WERI-Rb-1 (cell line): ENCODE data around the gene GFRA1.

ENCODE experiments used
- DNase-seq: peaks from one replicate; pipeline ENCODE4 v3.0.0-alpha.2; 2020
- H3K27ac ChIP-seq: fragments of 250-450 bp; sonication (Bioruptor Pico); 2 replicates; pipeline ENCODE4 v1.5.1; 2020; ENCODE audit warnings: mild to moderate bottlenecking, moderate library complexity
- H3K27me3 ChIP-seq: fragments of 250-450 bp; sonication (Bioruptor Pico); 2 replicates; pipeline ENCODE4 v1.5.1; 2021; ENCODE audit warnings: mild to moderate bottlenecking, low read depth, moderate library complexity; ENCODE audit not compliant: insufficient read depth, severe bottlenecking
- H3K36me3 ChIP-seq: fragments of 250-450 bp; sonication (Bioruptor Pico); 2 replicates; pipeline ENCODE4 v1.5.1; 2020; ENCODE audit warnings: mild to moderate bottlenecking, moderate library complexity
- H3K4me3 ChIP-seq: 2 replicates; pipeline ENCODE4 v1.5.1; 2011; ENCODE audit warnings: low read depth, mild to moderate bottlenecking, control low read depth, low read length
- H3K9me3 ChIP-seq: fragments of 250-450 bp; sonication (Bioruptor Pico); 2 replicates; pipeline ENCODE4 v1.5.1; 2021; ENCODE audit warnings: mild to moderate bottlenecking, moderate library complexity; ENCODE audit not compliant: severe bottlenecking
- CTCF ChIP-seq: IDR thresholded peaks from 2 replicates; pipeline ENCODE4 v1.5.1; 2011; ENCODE audit warnings: low read depth, mild to moderate bottlenecking, control low read depth, inconsistent platforms, low read length

The GFRA1 gene

GRCh38 chr10:116073510-116073909, 199.5 kb downstream of the GFRA1 start:
- TF ChIP-seq CTCF = no peak
- H3K27me3 ChIP-seq = no peaks in the 10 kb centered on the region
- DNase-seq = no peak
- no peaks in the 10 kb centered on the region for H3K36me3 ChIP-seq
- no peaks in the 10 kb centered on the region for H3K9me3 ChIP-seq
- no peak overlapping the region for H3K4me3 ChIP-seq
- no peak overlapping the region for H3K27ac ChIP-seq

- no peak overlapping the region for H3K27ac ChIP-seq
- H3K36me3 ChIP-seq = no peaks in the 10 kb centered on the region
- no peak for DNase-seq
- H3K9me3 ChIP-seq = no peaks in the 10 kb centered on the region
- H3K4me3 ChIP-seq = no peak overlapping the region
- no peak for TF ChIP-seq CTCF
- no peaks in the 10 kb centered on the region for H3K27me3 ChIP-seq
Measured at GRCh38 chr10:116073001-116073400, 200.0 kb downstream of the GFRA1 start.

GRCh38 chr10:116071453-116072148, 201.4 kb downstream of the GFRA1 start:
- Histone ChIP-seq H3K36me3 (no peaks in the 10 kb centered on the region), H3K4me3 (no peak overlapping the region), H3K27ac (no peak overlapping the region), H3K27me3 (no peaks in the 10 kb centered on the region), H3K9me3 (no peaks in the 10 kb centered on the region)
- no peak for TF ChIP-seq CTCF
- no peak for DNase-seq

- no peaks in the 10 kb centered on the region for H3K36me3 ChIP-seq
- H3K4me3 ChIP-seq = no peak overlapping the region
- H3K9me3 ChIP-seq = no peaks in the 10 kb centered on the region
- no peaks in the 10 kb centered on the region for H3K27me3 ChIP-seq
- no peak for TF ChIP-seq CTCF
- H3K27ac ChIP-seq = no peak overlapping the region
- DNase-seq = no peak
Measured at GRCh38 chr10:116070743-116071320, 202.2 kb downstream of the GFRA1 start.

DNA sequence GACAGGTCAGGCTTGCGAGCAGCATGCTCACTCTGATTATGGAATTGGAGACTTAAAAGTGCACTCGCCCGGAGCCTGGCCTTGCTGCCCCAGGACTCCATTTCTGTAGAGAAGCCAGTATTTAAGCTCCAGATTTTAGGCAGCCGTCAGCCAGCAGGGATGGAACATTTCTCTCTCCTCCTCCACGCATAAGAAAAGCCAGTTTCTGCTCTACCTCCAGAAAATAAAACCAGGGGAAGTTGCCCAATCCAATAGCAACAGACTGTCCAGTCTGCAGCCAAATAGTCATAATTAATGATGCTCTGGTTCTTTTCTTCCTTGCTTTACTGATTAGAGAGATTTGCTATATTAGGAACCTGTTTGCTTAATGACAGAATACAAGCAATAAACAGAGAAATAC, 203.2 kb downstream of the GFRA1 start:
- no peaks in the 10 kb centered on the region for H3K9me3 ChIP-seq
- H3K27me3 ChIP-seq = no peaks in the 10 kb centered on the region
- no peak for DNase-seq
- H3K27ac ChIP-seq = no peak overlapping the region
- H3K4me3 ChIP-seq = no peak overlapping the region
- H3K36me3 ChIP-seq = no peaks in the 10 kb centered on the region
- no peak for TF ChIP-seq CTCF

DNA sequence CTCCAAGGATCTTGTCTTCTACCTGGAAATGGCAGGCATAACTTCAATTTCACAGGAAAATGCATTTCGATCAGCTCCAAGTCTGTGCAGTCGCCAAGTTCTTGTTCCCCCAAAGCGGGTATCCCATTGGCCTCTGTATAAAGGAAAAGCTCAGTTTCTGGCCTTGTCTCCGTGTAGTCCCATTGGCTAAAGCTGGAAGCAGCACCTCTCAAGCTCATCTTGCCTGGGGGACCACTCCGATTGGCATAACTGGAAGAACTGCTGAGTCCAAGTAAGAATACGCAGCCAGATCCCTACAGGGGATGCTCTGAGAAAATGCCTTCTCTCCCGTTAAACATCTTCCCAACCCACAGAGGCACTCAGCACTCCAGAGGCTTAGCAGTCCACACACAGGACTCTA, 205.2 kb downstream of the GFRA1 start:
- DNase-seq = no peak
- Histone ChIP-seq H3K27me3 (no peaks in the 10 kb centered on the region), H3K36me3 (no peaks in the 10 kb centered on the region)

More for the DNA sequence above, 205.2 kb downstream of the GFRA1 start:
- Histone ChIP-seq H3K4me3 (no peak overlapping the region), H3K27ac (no peak overlapping the region), H3K9me3 (no peaks in the 10 kb centered on the region)
- no peak for TF ChIP-seq CTCF
